HepG2 (cell line): ENCODE data around the gene ZFAND2A. TPM values are rescaled to one million over a fixed set of nuclear protein-coding genes. Genes with fewer than 3 reads are reported as not detected.

ENCODE experiments used
- HDAC1 ChIP-seq: sonication (generic); formaldehyde crosslinking; IDR thresholded peaks from 2 replicates; pipeline ENCODE4 v1.5.1; 2020; ENCODE audit warnings: mild to moderate bottlenecking, missing genetic modification reagents
- JUN ChIP-seq: sonication (generic); formaldehyde crosslinking; IDR thresholded peaks from 2 replicates; pipeline ENCODE4 v1.4.0; 2020; ENCODE audit warnings: mild to moderate bottlenecking, missing genetic modification reagents
- KAT2B ChIP-seq: fragments of 150-350 bp; IDR thresholded peaks from 2 replicates; pipeline ENCODE4 v1.6.1; 2014; ENCODE audit warnings: low read depth, low read length, borderline replicate concordance
- KMT2A ChIP-seq: sonication (generic); formaldehyde crosslinking; IDR thresholded peaks from 2 replicates; pipeline ENCODE4 v1.4.0; 2020; ENCODE audit warnings: missing genetic modification reagents
- NBN ChIP-seq: fragments of 450-650 bp; conservative IDR thresholded peaks from 2 replicates; pipeline ENCODE4 v1.6.1; 2017
- POLR2AphosphoS5 ChIP-seq: IDR thresholded peaks from 2 replicates; pipeline ENCODE4 v1.6.1; 2012; ENCODE audit warnings: low read depth, low read length
- RBAK ChIP-seq: sonication (generic); formaldehyde crosslinking; IDR thresholded peaks from 2 replicates; pipeline ENCODE4 v1.5.1; 2020; ENCODE audit warnings: mild to moderate bottlenecking, missing genetic modification reagents
- THAP11 ChIP-seq: IDR thresholded peaks from 2 replicates; pipeline ENCODE4 v1.6.1; 2016; ENCODE audit warnings: missing biosample characterization, missing genetic modification reagents
- ZNF17 ChIP-seq: sonication (generic); formaldehyde crosslinking; IDR thresholded peaks from 2 replicates; pipeline ENCODE4 v1.5.0; 2020; ENCODE audit warnings: mild to moderate bottlenecking, missing genetic modification reagents
- ZNF180 ChIP-seq: sonication (generic); formaldehyde crosslinking; IDR thresholded peaks from 2 replicates; pipeline ENCODE4 v1.4.0; 2020; ENCODE audit warnings: low read depth, missing genetic modification reagents, borderline replicate concordance
- ZNF451 ChIP-seq: sonication (generic); formaldehyde crosslinking; IDR thresholded peaks from 2 replicates; pipeline ENCODE4 v1.5.0; 2020; ENCODE audit warnings: mild to moderate bottlenecking, missing genetic modification reagents
- ZNF549 ChIP-seq: sonication (generic); formaldehyde crosslinking; IDR thresholded peaks from 2 replicates; pipeline ENCODE4 v1.5.0; 2020; ENCODE audit warnings: missing genetic modification reagents
- ZNF572 ChIP-seq: sonication (generic); formaldehyde crosslinking; IDR thresholded peaks from 2 replicates; pipeline ENCODE4 v1.5.1; 2020; ENCODE audit warnings: mild to moderate bottlenecking, missing genetic modification reagents
- ZNF615 ChIP-seq: sonication (generic); formaldehyde crosslinking; IDR thresholded peaks from 2 replicates; pipeline ENCODE4 v1.5.0; 2020; ENCODE audit warnings: mild to moderate bottlenecking, missing genetic modification reagents, borderline replicate concordance
- polyA plus RNA-seq, 8 experiments: library from polyadenylated mRNA; depleted of rRNA in 3 of 8; stranded (reverse) in 7 of 8; unstranded in 1 of 8; fragments of >200 nt; fragmentation: Illumina TruSeq in 4 of 8; extraction: Trizol in 4 of 8; gene quantifications; 2 replicates each; pipeline versions ENCODE4 v1.2.1 to v1.2.3, GENCODE V29; 2011 to 2016; ENCODE audit warnings: low read depth in 4 of 8, missing spikeins in 1 of 8, mixed read lengths in 1 of 8; ENCODE audit not compliant: insufficient read depth in 1 of 8
- total RNA-seq, 5 experiments: library from RNA; depleted of rRNA; stranded (reverse); fragments of >200 nt; fragmentation: Illumina TruSeq; extraction: Trizol; gene quantifications; 2 replicates each; pipeline ENCODE4 v1.2.3, GENCODE V29; 2016; ENCODE audit warnings: low read depth in 1 of 5
- TF ChIP-seq, protein P1 (sequence below): sonication (generic); formaldehyde crosslinking; IDR thresholded peaks from 2 replicates; pipeline ENCODE4 v1.4.0; 2020; ENCODE audit warnings: missing genetic modification reagents
- TF ChIP-seq, protein P2 (sequence below): sonication (generic); formaldehyde crosslinking; IDR thresholded peaks from 2 replicates; pipeline ENCODE4 v1.5.1; 2020; ENCODE audit warnings: missing genetic modification reagents, mild to moderate bottlenecking, borderline replicate concordance
- TF ChIP-seq, protein P3 (sequence below): sonication (generic); formaldehyde crosslinking; IDR thresholded peaks from 2 replicates; pipeline ENCODE4 v1.8.0; 2022; ENCODE audit warnings: mild to moderate bottlenecking, missing genetic modification reagents, borderline replicate concordance
- TF ChIP-seq, protein P4 (sequence below): sonication (generic); formaldehyde crosslinking; IDR thresholded peaks from 2 replicates; pipeline ENCODE4 v1.4.0; 2020; ENCODE audit warnings: low read depth, missing genetic modification reagents
- TF ChIP-seq, protein P5 (sequence below): sonication (generic); formaldehyde crosslinking; IDR thresholded peaks from 2 replicates; pipeline ENCODE4 v1.5.0; 2020; ENCODE audit warnings: missing genetic modification reagents

Gene ZFAND2A
- total and polyA plus RNA-seq, 2 of the 13 experiments (the other 11 are each of a cell fraction or from before 2014, with no cell fraction given), result 140 to 153 TPM

DNA sequence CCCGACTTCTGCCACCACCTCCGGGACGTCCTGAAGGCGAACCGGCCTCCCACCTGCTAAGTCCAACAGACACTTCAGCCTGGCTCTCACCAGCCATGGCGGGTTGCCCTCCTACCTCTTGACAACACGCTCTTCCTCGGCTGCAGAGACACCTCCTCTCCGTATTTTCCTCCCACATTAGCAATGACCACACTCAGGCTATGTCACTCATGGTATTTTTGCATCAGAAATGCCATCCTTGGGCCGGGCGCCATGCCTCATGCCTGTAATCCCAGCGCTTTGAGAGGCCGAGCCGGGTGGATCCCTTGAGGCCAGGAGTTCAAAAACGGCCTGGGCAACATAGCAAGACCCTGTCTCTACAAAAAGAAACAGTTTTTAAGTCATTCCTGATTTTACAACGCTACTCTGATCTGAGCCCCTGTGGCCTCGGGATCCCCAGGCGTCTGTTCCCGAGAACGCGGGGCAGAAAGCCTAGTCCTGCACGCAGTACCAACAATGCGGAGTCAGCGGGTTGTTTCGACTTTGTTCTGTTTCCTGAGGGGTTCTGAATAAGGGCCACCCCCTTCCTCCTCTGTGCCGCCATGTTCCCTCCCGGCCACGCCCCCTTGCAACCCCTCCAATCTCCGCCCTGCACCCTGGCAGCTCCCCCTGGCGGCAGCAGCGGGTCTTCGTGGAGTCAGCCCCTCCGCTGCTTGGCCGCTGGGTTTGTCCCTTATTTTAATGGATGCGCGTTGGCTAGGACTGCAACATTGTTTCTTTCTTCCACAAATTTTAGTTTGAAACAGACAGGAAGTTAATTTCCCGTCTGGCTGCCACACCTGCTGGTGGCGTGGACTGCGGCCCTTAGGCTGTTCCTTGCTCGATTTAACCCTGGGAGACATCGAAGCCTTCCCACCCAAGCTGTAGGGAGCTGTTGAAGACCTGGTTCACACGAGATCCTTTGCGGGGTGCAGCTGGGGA, 9.7 kb upstream of the ZFAND2A start (continued):
- TF ChIP-seq, protein P1, sequence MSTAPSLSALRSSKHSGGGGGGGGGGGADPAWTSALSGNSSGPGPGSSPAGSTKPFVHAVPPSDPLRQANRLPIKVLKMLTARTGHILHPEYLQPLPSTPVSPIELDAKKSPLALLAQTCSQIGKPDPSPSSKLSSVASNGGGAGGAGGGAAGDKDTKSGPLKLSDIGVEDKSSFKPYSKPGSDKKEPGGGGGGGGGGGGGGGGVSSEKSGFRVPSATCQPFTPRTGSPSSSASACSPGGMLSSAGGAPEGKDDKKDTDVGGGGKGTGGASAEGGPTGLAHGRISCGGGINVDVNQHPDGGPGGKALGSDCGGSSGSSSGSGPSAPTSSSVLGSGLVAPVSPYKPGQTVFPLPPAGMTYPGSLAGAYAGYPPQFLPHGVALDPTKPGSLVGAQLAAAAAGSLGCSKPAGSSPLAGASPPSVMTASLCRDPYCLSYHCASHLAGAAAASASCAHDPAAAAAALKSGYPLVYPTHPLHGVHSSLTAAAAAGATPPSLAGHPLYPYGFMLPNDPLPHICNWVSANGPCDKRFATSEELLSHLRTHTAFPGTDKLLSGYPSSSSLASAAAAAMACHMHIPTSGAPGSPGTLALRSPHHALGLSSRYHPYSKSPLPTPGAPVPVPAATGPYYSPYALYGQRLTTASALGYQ (CRISPR knock-in tag), result no peak
- no peak for TF ChIP-seq NBN
- TF ChIP-seq ZNF17 (CRISPR knock-in tag), result no peak
- TF ChIP-seq KMT2A (CRISPR knock-in tag), result peak; percentile 74
- TF ChIP-seq, protein P2, sequence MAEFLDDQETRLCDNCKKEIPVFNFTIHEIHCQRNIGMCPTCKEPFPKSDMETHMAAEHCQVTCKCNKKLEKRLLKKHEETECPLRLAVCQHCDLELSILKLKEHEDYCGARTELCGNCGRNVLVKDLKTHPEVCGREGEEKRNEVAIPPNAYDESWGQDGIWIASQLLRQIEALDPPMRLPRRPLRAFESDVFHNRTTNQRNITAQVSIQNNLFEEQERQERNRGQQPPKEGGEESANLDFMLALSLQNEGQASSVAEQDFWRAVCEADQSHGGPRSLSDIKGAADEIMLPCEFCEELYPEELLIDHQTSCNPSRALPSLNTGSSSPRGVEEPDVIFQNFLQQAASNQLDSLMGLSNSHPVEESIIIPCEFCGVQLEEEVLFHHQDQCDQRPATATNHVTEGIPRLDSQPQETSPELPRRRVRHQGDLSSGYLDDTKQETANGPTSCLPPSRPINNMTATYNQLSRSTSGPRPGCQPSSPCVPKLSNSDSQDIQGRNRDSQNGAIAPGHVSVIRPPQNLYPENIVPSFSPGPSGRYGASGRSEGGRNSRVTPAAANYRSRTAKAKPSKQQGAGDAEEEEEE (CRISPR knock-in tag), result 0 out of 2 replicates have a peak, but pooled peaks have one; percentile 74
- peak; percentile 87; the same call in 1 of the 2 replicates for TF ChIP-seq ZNF572 (CRISPR knock-in tag)
- peak; percentile 42; the same call in 1 of the 2 replicates for TF ChIP-seq HDAC1 (CRISPR knock-in tag)
- TF ChIP-seq ZNF549 (CRISPR knock-in tag), result no peak
- TF ChIP-seq ZNF451, result peak; percentile 14; the same call in 1 of the 2 replicates
- TF ChIP-seq, protein P3, sequence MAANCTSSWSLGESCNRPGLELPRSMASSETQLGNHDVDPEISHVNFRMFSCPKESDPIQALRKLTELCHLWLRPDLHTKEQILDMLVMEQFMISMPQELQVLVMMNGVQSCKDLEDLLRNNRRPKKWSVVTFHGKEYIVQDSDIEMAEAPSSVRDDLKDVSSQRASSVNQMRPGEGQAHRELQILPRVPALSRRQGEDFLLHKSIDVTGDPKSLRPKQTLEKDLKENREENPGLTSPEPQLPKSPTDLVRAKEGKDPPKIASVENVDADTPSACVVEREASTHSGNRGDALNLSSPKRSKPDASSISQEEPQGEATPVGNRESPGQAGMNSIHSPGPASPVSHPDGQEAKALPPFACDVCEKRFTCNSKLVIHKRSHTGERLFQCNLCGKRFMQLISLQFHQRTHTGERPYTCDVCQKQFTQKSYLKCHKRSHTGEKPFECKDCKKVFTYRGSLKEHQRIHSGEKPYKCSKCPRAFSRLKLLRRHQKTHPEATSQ, result peak; percentile 60; the same call in 1 of the 2 replicates
- TF ChIP-seq POLR2AphosphoS5, result peak; percentile 81
- TF ChIP-seq THAP11 (CRISPR knock-in tag), result peak; percentile 63
- no peak for TF ChIP-seq JUN
- TF ChIP-seq, protein P4, sequence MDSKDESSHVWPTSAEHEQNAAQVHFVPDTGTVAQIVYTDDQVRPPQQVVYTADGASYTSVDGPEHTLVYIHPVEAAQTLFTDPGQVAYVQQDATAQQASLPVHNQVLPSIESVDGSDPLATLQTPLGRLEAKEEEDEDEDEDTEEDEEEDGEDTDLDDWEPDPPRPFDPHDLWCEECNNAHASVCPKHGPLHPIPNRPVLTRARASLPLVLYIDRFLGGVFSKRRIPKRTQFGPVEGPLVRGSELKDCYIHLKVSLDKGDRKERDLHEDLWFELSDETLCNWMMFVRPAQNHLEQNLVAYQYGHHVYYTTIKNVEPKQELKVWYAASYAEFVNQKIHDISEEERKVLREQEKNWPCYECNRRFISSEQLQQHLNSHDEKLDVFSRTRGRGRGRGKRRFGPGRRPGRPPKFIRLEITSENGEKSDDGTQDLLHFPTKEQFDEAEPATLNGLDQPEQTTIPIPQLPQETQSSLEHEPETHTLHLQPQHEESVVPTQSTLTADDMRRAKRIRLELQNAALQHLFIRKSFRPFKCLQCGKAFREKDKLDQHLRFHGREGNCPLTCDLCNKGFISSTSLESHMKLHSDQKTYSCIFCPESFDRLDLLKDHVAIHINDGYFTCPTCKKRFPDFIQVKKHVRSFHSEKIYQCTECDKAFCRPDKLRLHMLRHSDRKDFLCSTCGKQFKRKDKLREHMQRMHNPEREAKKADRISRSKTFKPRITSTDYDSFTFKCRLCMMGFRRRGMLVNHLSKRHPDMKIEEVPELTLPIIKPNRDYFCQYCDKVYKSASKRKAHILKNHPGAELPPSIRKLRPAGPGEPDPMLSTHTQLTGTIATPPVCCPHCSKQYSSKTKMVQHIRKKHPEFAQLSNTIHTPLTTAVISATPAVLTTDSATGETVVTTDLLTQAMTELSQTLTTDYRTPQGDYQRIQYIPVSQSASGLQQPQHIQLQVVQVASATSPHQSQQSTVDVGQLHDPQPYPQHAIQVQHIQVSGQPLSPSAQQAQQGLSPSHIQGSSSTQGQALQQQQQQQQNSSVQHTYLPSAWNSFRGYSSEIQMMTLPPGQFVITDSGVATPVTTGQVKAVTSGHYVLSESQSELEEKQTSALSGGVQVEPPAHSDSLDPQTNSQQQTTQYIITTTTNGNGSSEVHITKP, result 0 out of 2 replicates have a peak, but pooled peaks have one; percentile 43
- TF ChIP-seq RBAK (CRISPR knock-in tag), result no peak
- no peak for TF ChIP-seq KAT2B
- TF ChIP-seq ZNF180 (CRISPR knock-in tag), result no peak
- TF ChIP-seq, protein P5, sequence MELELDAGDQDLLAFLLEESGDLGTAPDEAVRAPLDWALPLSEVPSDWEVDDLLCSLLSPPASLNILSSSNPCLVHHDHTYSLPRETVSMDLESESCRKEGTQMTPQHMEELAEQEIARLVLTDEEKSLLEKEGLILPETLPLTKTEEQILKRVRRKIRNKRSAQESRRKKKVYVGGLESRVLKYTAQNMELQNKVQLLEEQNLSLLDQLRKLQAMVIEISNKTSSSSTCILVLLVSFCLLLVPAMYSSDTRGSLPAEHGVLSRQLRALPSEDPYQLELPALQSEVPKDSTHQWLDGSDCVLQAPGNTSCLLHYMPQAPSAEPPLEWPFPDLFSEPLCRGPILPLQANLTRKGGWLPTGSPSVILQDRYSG (CRISPR knock-in tag), result no peak
- peak; percentile 78; the same call in 1 of the 2 replicates for TF ChIP-seq ZNF615
